Retinal pigment epithelial cell (primary cell): Measurements from ENCODE around the gene CUL3.
A peak's percentile ranks its signal among the peaks of the same experiment; 100 is the strongest.
"Not testable (repeated sequence)": the region's sequence is repeated elsewhere in the genome, so short reads cannot be mapped to it uniquely, and the experiment has no call there.

Source experiments
- DNase-seq: peaks from one replicate; pipeline ENCODE4 v3.0.0-alpha.2; 2010; ENCODE audit warnings: low read depth
- H3K4me3 ChIP-seq: 2 replicates; pipeline ENCODE4 v1.5.1; 2011; ENCODE audit warnings: mild to moderate bottlenecking, low read length, control low read depth, moderate library complexity
- TF ChIP-seq, protein P1 (sequence below): conservative IDR thresholded peaks from 2 replicates; pipeline ENCODE4 v1.5.1; 2011; ENCODE audit warnings: low read depth, low read length, control low read depth, inconsistent platforms

Gene CUL3

DNA sequence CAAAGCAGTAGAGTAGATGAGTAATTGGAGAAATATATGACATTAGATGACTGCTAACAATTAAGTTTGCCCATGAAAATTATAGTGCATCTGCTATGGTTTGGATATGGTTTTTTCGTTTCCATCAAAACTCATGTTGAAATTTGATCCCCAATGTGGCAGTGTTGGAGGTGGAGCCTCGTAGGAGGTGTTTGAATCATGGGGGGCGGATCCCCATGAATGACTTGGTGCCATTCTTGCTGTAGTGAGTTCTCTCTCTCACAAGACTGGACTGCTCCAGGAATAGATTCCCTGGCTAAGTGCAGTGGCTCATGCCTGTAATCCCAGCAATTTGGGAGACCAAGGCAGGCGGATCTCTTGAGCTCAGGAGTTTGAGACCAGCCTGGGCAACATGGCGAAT lies 9.7 kb upstream of the CUL3 start:
- TF ChIP-seq, protein P1, sequence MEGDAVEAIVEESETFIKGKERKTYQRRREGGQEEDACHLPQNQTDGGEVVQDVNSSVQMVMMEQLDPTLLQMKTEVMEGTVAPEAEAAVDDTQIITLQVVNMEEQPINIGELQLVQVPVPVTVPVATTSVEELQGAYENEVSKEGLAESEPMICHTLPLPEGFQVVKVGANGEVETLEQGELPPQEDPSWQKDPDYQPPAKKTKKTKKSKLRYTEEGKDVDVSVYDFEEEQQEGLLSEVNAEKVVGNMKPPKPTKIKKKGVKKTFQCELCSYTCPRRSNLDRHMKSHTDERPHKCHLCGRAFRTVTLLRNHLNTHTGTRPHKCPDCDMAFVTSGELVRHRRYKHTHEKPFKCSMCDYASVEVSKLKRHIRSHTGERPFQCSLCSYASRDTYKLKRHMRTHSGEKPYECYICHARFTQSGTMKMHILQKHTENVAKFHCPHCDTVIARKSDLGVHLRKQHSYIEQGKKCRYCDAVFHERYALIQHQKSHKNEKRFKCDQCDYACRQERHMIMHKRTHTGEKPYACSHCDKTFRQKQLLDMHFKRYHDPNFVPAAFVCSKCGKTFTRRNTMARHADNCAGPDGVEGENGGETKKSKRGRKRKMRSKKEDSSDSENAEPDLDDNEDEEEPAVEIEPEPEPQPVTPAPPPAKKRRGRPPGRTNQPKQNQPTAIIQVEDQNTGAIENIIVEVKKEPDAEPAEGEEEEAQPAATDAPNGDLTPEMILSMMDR = no peak
- H3K4me3 ChIP-seq = no peak overlapping the region
- no peak for DNase-seq

DNA sequence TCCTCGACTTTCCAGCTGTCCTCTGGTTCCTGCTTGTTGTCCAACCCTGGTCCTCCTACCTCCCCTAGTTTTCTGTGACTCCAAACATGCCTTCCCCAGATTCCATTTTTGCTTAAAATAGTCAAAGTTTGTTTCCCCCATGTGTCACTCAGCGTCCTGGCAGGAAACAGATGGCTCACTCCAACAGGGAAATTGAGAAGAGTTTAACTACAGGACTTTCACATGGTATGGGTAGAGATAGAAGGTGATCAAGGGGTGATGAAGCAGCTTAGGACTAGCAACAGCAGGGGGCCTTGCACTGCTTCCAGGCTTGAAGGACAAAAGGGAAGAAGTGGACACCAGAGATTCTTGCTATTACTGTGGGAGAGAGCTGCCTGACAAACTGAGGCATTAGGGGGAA lies 6.1 kb upstream of the CUL3 start:
- no peak overlapping the region for H3K4me3 ChIP-seq
- TF ChIP-seq, protein P1 = no peak
- no peak for DNase-seq

DNA sequence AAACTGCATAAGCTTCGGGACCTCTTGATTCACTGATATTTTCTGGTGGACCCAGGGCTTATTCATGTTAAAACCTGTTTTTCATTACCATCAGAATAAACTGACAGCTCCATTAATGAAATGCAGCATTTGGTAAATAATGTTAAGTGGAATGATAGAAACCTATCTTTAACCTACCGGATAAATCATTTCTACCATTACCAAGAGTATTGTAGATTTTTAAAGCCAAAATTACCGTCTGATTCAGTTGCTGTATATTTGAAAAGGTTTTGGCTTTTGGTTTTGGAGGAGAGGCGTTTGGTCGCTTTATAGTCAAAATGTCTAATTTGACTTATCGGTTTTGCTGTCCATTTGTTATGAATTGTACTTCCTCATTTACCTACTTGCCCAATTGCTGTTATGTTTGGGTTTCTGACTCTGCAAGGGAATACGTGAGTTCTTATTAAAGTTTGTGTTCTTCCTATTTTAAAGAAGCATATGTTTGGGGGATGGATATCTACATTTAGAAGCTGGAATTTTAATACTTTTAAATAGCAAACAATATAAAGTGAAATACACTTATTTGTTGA lies 1.0 kb upstream of the CUL3 start:
- peak overlapping the region; percentile 69 for H3K4me3 ChIP-seq
- TF ChIP-seq, protein P1 = no peak
- no peak for DNase-seq

DNA sequence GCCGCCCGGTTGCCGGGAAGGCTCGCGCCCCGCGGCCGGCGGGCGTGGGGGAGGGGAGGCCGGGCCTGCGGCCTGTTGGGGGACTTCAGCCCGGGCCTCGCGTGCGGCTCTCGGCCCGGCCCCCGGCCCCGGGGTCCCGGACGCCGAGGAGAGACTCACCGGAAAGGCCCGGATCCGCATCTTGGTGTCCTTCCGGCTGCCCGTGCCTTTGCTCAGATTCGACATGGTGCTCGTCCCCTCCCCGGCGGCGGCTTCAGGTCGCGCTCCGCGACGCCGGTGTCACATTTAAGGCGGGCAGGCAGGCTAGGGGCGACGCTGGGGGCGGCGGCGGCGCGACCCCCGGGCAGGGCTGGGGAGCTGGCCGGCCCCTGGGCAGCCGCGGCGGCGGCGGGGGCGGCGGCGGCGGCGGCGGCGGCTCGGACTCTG lies 365 bp downstream of the CUL3 start:
- peak overlapping the region; percentile 96 for H3K4me3 ChIP-seq
- TF ChIP-seq, protein P1 = no peak
- DNase-seq = no peak

DNA sequence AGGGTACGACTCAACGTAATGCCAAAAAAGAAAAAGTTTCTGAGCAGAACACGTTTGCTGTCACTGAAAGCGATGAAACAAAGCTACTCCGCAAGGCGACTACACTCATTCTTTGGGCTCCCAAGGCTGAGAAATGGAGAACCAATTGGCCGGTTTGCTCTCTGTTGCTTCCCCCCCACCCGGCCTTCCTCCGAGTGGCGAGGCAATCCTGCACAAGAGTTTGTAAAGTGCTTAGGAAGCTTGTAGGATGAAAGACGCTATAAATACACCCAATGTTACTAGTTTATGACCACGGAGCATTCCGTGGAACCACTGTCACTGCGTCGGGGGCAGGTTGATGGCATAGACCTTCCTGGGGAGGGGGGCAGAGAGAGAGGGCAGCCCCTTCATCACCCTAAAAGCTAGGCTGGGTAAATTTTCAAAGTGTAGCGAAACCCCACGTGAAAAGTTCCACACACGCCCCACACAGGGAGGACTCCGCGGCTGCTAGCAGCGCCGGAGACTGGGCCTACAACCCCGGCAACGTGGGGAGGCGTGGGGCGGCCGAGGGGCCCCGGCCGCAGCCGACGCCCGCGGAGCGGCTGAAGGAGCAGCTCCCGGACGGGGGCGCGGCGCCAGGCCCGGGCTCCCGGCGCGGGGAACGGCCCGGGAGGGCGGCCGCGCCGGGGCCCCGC lies 915 bp downstream of the CUL3 start:
- DNase-seq = no peak
- TF ChIP-seq, protein P1 = no peak

DNA sequence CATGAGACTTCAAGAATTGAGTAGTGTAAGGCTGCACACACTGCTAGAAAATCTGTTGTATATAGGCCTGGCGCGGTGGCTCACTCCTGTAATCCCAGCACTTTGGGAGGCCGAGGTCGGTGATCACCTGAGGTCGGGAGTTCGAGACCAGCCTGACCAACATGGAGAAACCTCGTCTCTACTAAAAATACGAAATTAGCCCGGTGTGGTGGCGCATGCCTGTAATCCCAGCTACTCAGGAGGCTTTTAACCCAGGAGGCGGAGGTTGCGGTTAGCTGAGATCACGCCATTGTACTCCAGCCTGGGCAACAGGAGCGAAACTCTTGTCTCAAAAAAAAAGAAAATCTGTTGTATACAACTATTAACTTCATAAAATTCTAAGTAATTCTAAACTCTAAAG lies 2.1 kb downstream of the CUL3 start:
- DNase-seq = not testable (repeated sequence)

More for the DNA sequence above, 915 bp downstream of the CUL3 start:
- peak overlapping the region; percentile 96 for H3K4me3 ChIP-seq

DNA sequence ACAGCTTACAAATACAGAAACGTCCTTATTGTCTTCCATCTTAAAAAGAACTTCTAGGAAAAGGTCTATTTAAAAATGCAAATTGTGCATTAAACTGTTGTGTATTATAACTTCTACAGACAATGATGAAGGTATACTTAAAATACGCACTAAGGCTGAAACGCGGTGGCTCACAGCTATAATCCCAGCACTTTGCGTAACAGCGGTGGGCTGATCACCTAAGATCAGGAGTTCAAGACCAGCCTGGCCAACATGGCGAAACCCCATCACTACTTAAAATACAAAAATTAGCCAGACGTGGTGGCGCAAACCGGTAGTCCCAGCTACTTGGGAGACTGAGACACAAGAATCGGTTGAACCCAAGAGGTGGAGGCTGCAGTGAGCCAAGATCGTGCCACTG lies 4.9 kb downstream of the CUL3 start:
- no peak for DNase-seq
- TF ChIP-seq, protein P1 = no peak
- H3K4me3 ChIP-seq = no peak overlapping the region

More for the DNA sequence above, 2.1 kb downstream of the CUL3 start:
- H3K4me3 ChIP-seq = peak overlapping the region; percentile 96
